NCI-H526 treated with DMSO at 0.1 percent for 48 hours (cell line): ENCODE results near the gene GPR37L1.
"Not testable (repeated sequence)": the region's sequence is repeated elsewhere in the genome, so short reads cannot be mapped to it uniquely, and the experiment has no call there.

ENCODE experiments used
- DNase-seq: peaks from one replicate; lab custom pipeline; 2025; lab: John Stamatoyannopoulos, UW

GPR37L1 gene

DNA sequence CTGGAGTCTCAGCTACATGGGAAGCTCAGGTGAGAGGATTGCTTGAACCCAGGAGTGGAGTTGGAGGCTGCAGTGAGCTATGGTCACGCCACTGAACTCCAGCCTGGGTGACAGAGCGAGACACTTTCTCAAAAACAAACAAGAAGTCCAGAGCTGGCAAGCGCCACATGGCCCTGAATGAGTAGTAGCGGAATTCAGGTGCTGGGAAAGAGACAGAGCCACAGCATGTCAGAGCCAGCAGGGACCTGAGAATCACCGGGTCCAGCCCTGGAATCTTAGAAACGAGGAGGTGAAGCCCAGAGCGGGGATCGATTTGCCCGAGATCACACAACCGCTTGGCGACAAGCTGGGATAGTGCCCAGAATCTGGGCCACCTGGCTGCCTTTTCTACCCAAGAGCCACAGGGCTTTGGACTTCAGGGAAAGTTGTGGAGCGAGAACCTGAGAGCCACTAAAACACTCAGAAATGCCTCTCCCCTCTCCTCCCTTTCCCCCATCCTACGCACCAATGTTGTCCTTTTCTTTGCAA lies 12.0 kb downstream of the GPR37L1 start:
- no peak for DNase-seq

DNA sequence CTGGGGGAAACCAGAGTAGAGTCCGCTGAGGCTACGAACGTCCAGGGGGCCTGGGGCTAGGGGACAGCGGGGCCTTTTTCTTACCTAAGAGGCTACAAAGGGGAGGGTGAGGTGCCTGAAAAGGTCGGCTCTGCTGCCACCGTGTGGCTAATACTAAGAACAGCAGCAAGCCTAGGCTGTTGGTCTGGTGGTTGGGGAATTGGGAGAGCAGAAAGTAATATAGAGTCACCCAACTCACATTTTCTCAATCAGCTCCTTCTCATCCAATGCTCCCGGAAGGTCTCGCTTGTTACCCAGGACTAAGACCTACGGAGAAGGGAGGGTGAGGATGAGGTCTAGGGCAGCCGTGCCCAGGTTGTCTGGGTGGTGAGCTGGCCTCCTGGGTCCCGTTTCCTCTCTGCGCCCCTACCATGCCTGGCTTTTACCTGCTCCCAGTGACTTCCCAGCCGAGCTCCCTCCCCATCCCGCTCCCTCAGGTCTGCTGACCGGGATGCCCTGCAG lies 12.6 kb downstream of the GPR37L1 start:
- DNase-seq: peak; percentile 30

- DNase-seq: no peak
These were observed 18.1 kb downstream of the GPR37L1 start for GRCh38 chr1:202140833-202141232.

DNA sequence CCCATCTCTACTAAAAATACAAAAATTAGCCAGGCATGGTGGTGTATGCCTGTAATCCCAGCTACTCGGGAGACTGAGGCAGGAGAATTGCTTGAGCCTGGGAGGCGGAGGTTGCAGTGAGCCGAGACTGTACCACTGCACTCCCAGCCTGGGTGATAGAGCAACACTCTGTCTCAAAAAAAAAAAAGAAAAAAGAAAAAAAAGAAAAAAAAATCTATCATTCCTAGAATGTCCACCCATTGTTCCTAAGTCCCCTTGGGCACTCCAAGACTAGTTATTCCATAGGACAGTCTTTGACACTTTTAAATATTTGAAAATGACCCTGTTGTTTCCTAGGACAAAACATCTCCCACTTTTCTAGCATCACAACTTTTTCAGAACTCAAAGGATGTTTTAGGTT lies 18.8 kb downstream of the GPR37L1 start:
- not testable (repeated sequence) for DNase-seq

DNA sequence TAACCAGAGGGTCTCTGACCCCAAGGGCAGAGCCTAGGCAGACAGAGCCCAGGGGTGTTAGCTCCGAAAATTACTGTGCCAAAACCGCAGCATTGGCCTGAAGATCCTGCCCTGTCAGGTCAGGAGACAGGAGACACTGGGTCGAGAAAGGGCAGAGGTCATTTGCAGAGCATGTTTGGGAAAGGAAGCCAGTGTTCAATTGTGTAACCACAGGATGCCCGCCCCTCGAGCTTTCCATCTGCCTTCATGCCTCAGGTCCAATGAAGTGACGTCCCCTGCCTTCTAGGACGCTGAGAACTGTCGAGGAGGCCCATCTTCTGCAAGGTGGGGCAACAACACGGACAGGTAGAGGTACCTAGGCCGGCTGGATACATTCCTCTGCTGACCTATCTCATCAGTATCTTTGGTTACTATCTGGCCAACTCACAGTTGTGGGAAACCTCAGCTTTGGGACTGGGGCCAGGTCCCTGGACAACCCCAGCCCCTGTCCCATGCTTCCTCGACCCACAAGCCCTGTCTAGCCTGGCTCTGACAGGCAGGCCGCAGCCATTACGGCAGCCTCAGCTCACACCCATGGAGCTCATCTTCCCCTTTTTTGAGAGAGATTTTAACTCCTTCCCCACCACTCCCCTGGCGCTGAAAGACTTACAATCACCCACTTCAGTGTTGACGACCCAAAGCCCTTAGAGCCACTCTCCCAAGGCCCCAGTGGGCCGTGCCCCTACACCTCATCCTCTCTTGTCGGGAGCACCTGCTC lies 20.5 kb downstream of the GPR37L1 start:
- DNase-seq: no peak

DNA sequence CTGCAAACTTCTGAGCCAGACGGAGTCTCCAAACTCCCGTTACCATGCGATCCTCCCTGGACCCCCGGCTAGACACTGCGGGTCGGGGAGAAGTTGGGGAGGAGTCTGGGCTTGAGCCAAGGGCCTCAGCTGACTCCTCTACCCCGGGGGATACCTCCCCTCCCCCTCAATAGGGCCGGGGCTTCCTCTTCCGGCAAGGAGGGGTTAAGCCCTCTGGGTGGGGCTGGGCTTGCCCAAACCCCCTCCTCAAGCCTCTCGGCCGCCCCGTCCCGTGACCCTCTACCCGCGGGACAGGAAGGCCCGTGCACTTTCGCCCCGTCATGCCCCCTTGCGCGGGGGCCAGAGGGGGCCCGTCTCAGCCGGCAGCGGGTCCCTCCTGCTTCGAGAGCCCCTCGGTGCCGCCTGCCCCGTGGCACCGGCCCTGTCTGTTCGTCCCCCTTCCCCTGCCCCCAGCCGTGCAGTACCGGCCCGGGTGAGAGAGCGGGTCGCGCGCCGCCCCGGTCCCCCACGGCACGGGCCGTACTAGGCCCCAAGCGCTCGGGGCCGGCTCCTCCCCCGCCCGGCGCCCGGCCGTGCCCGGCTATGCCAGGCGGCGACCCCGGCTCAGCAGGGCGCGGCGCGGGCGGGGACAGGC lies 21.2 kb downstream of the GPR37L1 start:
- DNase-seq: no peak

GRCh38 chr1:202144402-202145067 lies 21.8 kb downstream of the GPR37L1 start, which contains the start of gene ARL8A:
Gene ARL8A, minus strand, starts transcription at chr1:202144737. Its CDS starts 165 bp downstream, at chr1:202144572.
- DNase-seq: peak; percentile 21

- no peak for DNase-seq
These were observed 22.5 kb downstream of the GPR37L1 start for GRCh38 chr1:202145068-202145743.

GRCh38 chr1:202145744-202146140 lies 23.0 kb downstream of the GPR37L1 start:
- DNase-seq: not testable (repeated sequence)

DNA sequence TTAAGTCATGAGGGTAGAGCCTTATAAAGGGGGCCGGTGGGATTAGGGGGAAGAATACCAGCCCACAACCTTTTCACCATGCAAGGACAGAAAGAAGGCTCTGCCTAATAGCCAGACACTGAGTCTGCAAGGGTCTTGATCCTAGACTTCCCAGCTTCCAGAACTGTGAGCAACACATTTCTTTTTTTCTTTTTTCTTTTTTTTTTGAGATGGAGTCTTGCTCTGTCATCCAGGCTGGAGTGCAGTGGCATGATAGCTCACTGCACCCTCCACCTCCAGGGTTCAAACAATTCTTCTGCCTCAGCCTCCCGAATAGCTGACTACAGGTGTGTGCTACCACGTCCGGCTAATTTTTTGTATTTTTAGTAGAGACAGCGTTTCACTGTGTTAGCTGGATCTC lies 23.6 kb downstream of the GPR37L1 start:
- no peak for DNase-seq

DNA sequence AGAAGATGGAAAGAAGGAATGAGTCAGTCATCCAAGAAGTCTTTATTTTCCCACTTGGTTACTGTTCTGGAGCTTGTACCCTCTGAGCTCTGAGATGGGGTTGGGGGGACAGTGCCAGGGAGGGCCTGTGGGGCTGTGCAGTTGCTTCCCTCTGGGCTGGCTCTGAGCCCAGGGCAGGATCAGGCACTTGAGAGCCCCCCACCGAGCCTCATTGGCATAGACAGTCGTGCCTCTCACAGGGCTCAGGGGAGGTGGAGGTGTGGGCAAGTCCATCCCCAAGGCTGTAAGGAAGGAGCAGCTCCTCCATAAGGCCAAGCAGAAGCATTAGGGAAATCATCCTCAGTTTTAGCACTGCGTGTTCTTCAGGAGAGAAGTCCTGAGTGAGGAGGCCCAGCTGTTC lies 24.3 kb downstream of the GPR37L1 start:
- DNase-seq: no peak

- no peak for DNase-seq
These were observed 25.7 kb downstream of the GPR37L1 start for GRCh38 chr1:202148391-202148790.

- no peak for DNase-seq
These were observed 26.8 kb downstream of the GPR37L1 start for GRCh38 chr1:202149566-202149965.

DNA sequence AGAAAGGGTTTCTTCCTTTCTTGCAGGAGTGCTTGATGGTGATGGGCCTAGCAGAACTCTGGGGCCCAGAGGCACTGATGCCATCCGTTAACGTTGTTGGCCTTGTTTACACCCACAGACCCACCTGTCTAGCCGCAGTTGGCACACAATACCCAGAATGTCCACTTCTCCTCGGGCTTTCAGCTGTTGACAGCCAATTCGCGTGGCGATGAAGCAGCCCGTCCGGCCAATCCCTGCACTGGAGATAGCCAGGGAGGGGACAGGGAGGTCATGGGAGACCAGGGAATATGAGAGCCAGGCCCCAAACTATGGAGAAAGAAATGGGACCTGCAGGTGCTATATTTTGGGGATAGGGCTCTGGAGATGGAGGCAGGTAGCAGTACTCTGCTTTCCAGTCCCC lies 27.5 kb downstream of the GPR37L1 start:
- no peak for DNase-seq

- no peak for DNase-seq
These were observed 27.9 kb downstream of the GPR37L1 start for GRCh38 chr1:202150602-202151001.

DNA sequence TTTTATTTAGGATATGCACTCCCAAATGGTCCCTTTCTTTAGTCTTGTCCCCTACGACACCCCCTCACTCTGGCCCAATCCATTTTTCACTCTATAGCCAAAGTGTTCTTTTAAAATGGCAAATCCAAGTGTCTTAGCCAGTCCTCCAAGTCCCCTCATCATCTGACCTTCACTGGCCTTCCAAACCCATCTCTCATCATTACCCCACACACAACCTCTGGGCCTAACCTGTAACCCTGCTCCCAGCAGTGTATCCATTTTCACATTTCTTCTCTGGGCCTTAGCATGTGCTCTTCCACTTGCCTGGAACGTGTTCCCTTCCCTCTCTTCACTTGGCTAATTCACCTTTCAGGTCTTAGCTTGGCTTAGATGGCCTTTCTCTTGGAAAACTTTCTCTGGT lies 28.3 kb downstream of the GPR37L1 start:
- DNase-seq: no peak

GRCh38 chr1:202152399-202152798 lies 29.7 kb downstream of the GPR37L1 start:
- DNase-seq: no peak

DNA sequence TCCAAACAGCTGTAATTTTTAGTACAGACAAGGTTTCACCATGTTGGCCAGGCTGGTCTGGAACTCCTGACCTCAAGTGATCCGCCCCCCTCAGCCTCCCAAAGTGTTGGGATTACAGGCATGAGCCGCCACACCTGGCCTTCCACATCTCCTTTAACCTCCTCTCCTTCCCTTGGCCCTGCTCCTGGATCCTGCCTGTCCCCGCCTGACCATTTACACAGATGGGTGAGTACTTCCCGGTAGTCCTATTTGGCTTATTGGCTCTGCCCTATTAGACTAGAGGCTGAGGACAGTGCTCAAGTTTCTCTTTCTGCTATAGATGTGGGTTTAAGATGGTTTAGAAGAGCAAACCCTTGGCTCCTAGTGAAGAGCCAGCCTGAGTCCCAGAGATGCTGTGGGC lies 30.6 kb downstream of the GPR37L1 start:
- no peak for DNase-seq

DNA sequence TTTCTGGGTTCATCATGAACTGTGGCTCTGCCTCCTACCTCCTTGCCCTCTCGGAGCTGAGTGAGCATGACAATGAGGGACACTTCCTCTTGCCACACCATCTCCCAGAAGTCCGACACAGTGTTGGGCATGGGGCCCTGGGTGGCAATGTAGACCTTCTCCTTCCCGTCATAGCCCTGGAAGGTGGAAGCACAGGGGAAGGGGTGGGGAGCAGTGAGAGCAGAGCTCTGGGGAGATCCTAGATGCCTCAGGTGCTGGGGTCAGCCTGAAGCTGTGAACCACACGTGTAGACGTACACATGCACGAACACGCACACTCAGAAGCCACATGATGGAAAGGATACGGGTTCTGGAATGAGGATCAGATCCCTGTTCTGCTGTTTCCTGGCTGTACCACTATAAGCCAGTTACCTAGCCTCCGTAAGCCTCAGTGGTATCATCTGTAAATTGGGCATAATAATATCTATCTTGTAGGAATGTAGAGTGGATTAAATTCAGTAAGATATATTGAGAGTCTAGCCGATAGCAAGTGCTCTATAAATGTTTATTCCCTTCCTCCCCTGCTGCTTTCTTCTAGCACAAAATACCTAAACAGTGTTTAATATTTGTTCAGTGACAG lies 31.5 kb downstream of the GPR37L1 start:
- no peak for DNase-seq

GRCh38 chr1:202154766-202155477 lies 32.2 kb downstream of the GPR37L1 start:
- peak; percentile 39 for DNase-seq

- no peak for DNase-seq
These were observed 32.8 kb downstream of the GPR37L1 start for GRCh38 chr1:202155478-202156021.
